Astrocyte of the cerebellum (primary cell): ENCODE results near the gene LEO1.

Experiments
- DNase-seq: peaks from one replicate; pipeline ENCODE4 v3.0.0-alpha.2; 2011; ENCODE audit warnings: low read depth
- H3K4me3 ChIP-seq: 2 replicates; pipeline ENCODE4 v1.5.1; 2011; ENCODE audit warnings: mild to moderate bottlenecking, low read depth, low read length, moderate library complexity
- CTCF ChIP-seq: IDR thresholded peaks from 2 replicates; pipeline ENCODE4 v1.5.1; 2012; ENCODE audit warnings: low read length, low read depth, moderate library complexity, mild to moderate bottlenecking; ENCODE audit errors: missing control alignments
- in situ Hi-C: cut with HindIII; loops from 2 replicates; pipeline ENCODE4 v1.10.0; 2017; ENCODE audit warnings: low sequenced_read_pairs

Gene LEO1

GRCh38 chr15:51967583-51967982 lies 4.0 kb downstream of the LEO1 start:
- no peak for DNase-seq
- in situ Hi-C loops, result no loop called here
- H3K4me3 ChIP-seq, result no peak overlapping the region
- no peak for TF ChIP-seq CTCF

GRCh38 chr15:51966192-51966591 lies 5.4 kb downstream of the LEO1 start:
- no peak for DNase-seq
- no peak overlapping the region for H3K4me3 ChIP-seq
- TF ChIP-seq CTCF, result no peak
- in situ Hi-C loops, result no loop called here

- no peak for TF ChIP-seq CTCF
- no peak for DNase-seq
- in situ Hi-C loops, result no loop called here
- H3K4me3 ChIP-seq, result no peak overlapping the region
Measured at GRCh38 chr15:51965691-51966090, 5.9 kb downstream of the LEO1 start.

GRCh38 chr15:51955504-51955903 lies 16.1 kb downstream of the LEO1 start:
- TF ChIP-seq CTCF, result no peak
- DNase-seq, result no peak
- in situ Hi-C loops, result no loop called here
- H3K4me3 ChIP-seq, result no peak overlapping the region

GRCh38 chr15:51952805-51953204 lies 18.8 kb downstream of the LEO1 start:
- H3K4me3 ChIP-seq, result no peak overlapping the region
- no peak for DNase-seq
- in situ Hi-C loops, result no loop called here
- no peak for TF ChIP-seq CTCF

- in situ Hi-C loops, result no loop called here
- TF ChIP-seq CTCF, result no peak
- no peak overlapping the region for H3K4me3 ChIP-seq
- DNase-seq, result no peak
Measured at GRCh38 chr15:51947124-51947523, 24.5 kb downstream of the LEO1 start.

- TF ChIP-seq CTCF, result no peak
- in situ Hi-C loops, result no loop called here
- no peak for DNase-seq
- H3K4me3 ChIP-seq, result no peak overlapping the region
Measured at GRCh38 chr15:51939216-51939615, 32.4 kb downstream of the LEO1 start.
